Smooth muscle cell (in vitro differentiated cells): ENCODE data around the gene RPP38. TPM values are rescaled to one million over a fixed set of nuclear protein-coding genes. Genes with fewer than 3 reads are reported as not detected.

ENCODE experiments used
- DNase-seq: peaks from one replicate; lab custom pipeline; 2025; ENCODE audit not compliant: unreplicated experiment; lab: John Stamatoyannopoulos, UW
- H2AFZ ChIP-seq: fragments of 200-600 bp; sonication (generic); 2 replicates; pipeline ENCODE4 v1.6.0; 2016; ENCODE audit warnings: antibody characterized with exemption, low read depth, mild to moderate bottlenecking
- H3F3A ChIP-seq: fragments of 200-600 bp; sonication (generic); 2 replicates; pipeline ENCODE4 v1.6.0; 2017; ENCODE audit warnings: antibody characterized with exemption, low read depth
- H3K27ac ChIP-seq: fragments of 200-600 bp; sonication (generic); 2 replicates; pipeline ENCODE4 v1.5.1; 2016; ENCODE audit warnings: low read depth, mild to moderate bottlenecking
- H3K27me3 ChIP-seq: fragments of 200-600 bp; sonication (generic); 2 replicates; pipeline ENCODE4 v1.6.1; 2016; ENCODE audit warnings: low read depth, mild to moderate bottlenecking
- H3K36me3 ChIP-seq: fragments of 200-600 bp; sonication (generic); 2 replicates; pipeline ENCODE4 v1.5.1; 2016; ENCODE audit warnings: low read depth
- H3K4me1 ChIP-seq: fragments of 200-600 bp; sonication (generic); 2 replicates; pipeline ENCODE4 v1.5.1; 2016; ENCODE audit warnings: low read depth
- H3K4me2 ChIP-seq: fragments of 200-600 bp; sonication (generic); 2 replicates; pipeline ENCODE4 v1.6.0; 2016; ENCODE audit warnings: mild to moderate bottlenecking
- H3K4me3 ChIP-seq: fragments of 200-600 bp; sonication (generic); 2 replicates; pipeline ENCODE4 v1.5.1; 2016; ENCODE audit warnings: mild to moderate bottlenecking
- H3K79me2 ChIP-seq: fragments of 200-600 bp; sonication (generic); 2 replicates; pipeline ENCODE4 v1.6.0; 2016; ENCODE audit warnings: low read depth, mild to moderate bottlenecking
- H3K9ac ChIP-seq: fragments of 200-600 bp; sonication (generic); 2 replicates; pipeline ENCODE4 v1.6.0; 2016; ENCODE audit warnings: low read depth
- H3K9me3 ChIP-seq: fragments of 200-600 bp; sonication (generic); replicated peaks from 2 replicates; pipeline ENCODE4 v1.5.1; 2016; ENCODE audit warnings: low read depth
- H4K20me1 ChIP-seq: fragments of 200-600 bp; sonication (generic); 2 replicates; pipeline ENCODE4 v1.6.0; 2016; ENCODE audit warnings: low read depth
- CTCF ChIP-seq: fragments of 200-600 bp; sonication (generic); IDR thresholded peaks from 2 replicates; pipeline ENCODE4 v1.5.1; 2017; ENCODE audit warnings: borderline replicate concordance, mild to moderate bottlenecking, antibody characterized with exemption; ENCODE audit not compliant: insufficient read depth, poor library complexity, severe bottlenecking
- WGBS: methylation state at CpG from one replicate; pipeline ENCODE4 v1.1.7; 2016; ENCODE audit warnings: low lambda C conversion rate; 5-methylcytosine and 5-hydroxymethylcytosine counted together
- polyA plus RNA-seq: library from polyadenylated mRNA; unstranded; fragments of >200 nt; fragmentation: Nextera tagmentation; extraction: Ambion mirVana; gene quantifications from 2 replicates; pipeline ENCODE4 v1.2.1, GENCODE V29; 2016
- total RNA-seq: library from RNA; depleted of rRNA; stranded (reverse); fragments of >200 nt; gene quantifications from 2 replicates; pipeline ENCODE4 v1.2.3, GENCODE V29; 2014

RPP38 gene
- total and polyA plus RNA-seq, 2 experiments from 2014 or later, result 12.3 to 23.2 TPM

GRCh38 chr10:15103513-15103912 lies 6.4 kb downstream of the RPP38 start:
- 94% methylated on average over 9 of the region's 9 CpGs for WGBS
- Histone ChIP-seq H2AFZ (no peak overlapping the region), H3K9me3 (no peaks in the 10 kb centered on the region), H3F3A (peaks cover 5% of the 10 kb centered on the region), H4K20me1 (peaks cover 26% of the 10 kb centered on the region), H3K27ac (no peak overlapping the region), H3K9ac (no peak overlapping the region), H3K4me2 (no peak overlapping the region), H3K4me1 (no peaks in the 10 kb centered on the region), H3K36me3 (no peaks in the 10 kb centered on the region), H3K79me2 (peaks cover 28% of the 10 kb centered on the region), H3K27me3 (no peaks in the 10 kb centered on the region), H3K4me3 (no peak overlapping the region)
- no peak for DNase-seq
- no peak for TF ChIP-seq CTCF

GRCh38 chr10:15106352-15107013 lies 9.3 kb downstream of the RPP38 start:
- Histone ChIP-seq H3K9ac (no peak overlapping the region), H3K4me2 (no peak overlapping the region), H3K36me3 (no peaks in the 10 kb centered on the region), H3K4me1 (no peaks in the 10 kb centered on the region), H3F3A (peaks cover 9% of the 10 kb centered on the region), H3K9me3 (no peaks in the 10 kb centered on the region), H3K79me2 (no peaks in the 10 kb centered on the region), H2AFZ (no peak overlapping the region), H3K4me3 (no peak overlapping the region), H4K20me1 (peaks cover 4% of the 10 kb centered on the region), H3K27ac (no peak overlapping the region), H3K27me3 (no peaks in the 10 kb centered on the region)
- 68% methylated on average over 8 of the region's 8 CpGs for WGBS
- TF ChIP-seq CTCF, result peak; percentile 93
- DNase-seq, result peak; percentile 9

- Histone ChIP-seq H3K4me1 (no peaks in the 10 kb centered on the region), H3K36me3 (peaks cover 8% of the 10 kb centered on the region), H3K27me3 (no peaks in the 10 kb centered on the region), H3K9ac (no peak overlapping the region), H3F3A (peaks cover 4% of the 10 kb centered on the region), H4K20me1 (no peaks in the 10 kb centered on the region), H3K9me3 (peaks cover 5% of the 10 kb centered on the region), H3K79me2 (no peaks in the 10 kb centered on the region), H2AFZ (no peak overlapping the region), H3K4me2 (no peak overlapping the region), H3K4me3 (no peak overlapping the region), H3K27ac (no peak overlapping the region)
- DNase-seq, result no peak
- 91% methylated on average over 13 of the region's 13 CpGs for WGBS
- no peak for TF ChIP-seq CTCF
These were observed 15.5 kb downstream of the RPP38 start for GRCh38 chr10:15112657-15113056.

- no peak for DNase-seq
- no peaks in the 10 kb centered on the region for H3K27me3 ChIP-seq
- no peak overlapping the region for H3K27ac ChIP-seq
- no peak overlapping the region for H3K4me2 ChIP-seq
- no peak overlapping the region for H3K9ac ChIP-seq
- WGBS, result 93% methylated on average over 4 of the region's 4 CpGs
- no peak overlapping the region for H2AFZ ChIP-seq
- no peaks in the 10 kb centered on the region for H3K79me2 ChIP-seq
- H3K4me3 ChIP-seq, result no peak overlapping the region
- H3F3A ChIP-seq, result peaks cover 3% of the 10 kb centered on the region
- TF ChIP-seq CTCF, result no peak
- H3K4me1 ChIP-seq, result no peaks in the 10 kb centered on the region
- H4K20me1 ChIP-seq, result no peaks in the 10 kb centered on the region
- H3K9me3 ChIP-seq, result peaks cover 5% of the 10 kb centered on the region
- peaks cover 10% of the 10 kb centered on the region for H3K36me3 ChIP-seq
These were observed 16.6 kb downstream of the RPP38 start for GRCh38 chr10:15113766-15114165.
